GDM1 (cell line): ENCODE data around the gene C14orf132.

Experiments
- DNase-seq: peaks from one replicate; lab custom pipeline; 2025; lab: John Stamatoyannopoulos, UW

C14orf132 gene

GRCh38 chr14:96082420-96083300 is 43.5 kb downstream of the C14orf132 start:
- DNase-seq, result no peak

- no peak for DNase-seq
Observed at GRCh38 chr14:96083667-96084320, 44.6 kb downstream of the C14orf132 start.

- DNase-seq, result no peak
Observed at GRCh38 chr14:96084796-96085195, 45.6 kb downstream of the C14orf132 start.

- DNase-seq, result no peak
Observed at GRCh38 chr14:96085369-96085768, 46.2 kb downstream of the C14orf132 start.

GRCh38 chr14:96086032-96086431 is 46.9 kb downstream of the C14orf132 start:
- no peak for DNase-seq

GRCh38 chr14:96086574-96087077 is 47.5 kb downstream of the C14orf132 start:
- DNase-seq, result no peak

GRCh38 chr14:96088074-96088473 is 48.9 kb downstream of the C14orf132 start:
- DNase-seq, result no peak

- no peak for DNase-seq
Observed at GRCh38 chr14:96088481-96088880, 49.3 kb downstream of the C14orf132 start.

- no peak for DNase-seq
Observed at GRCh38 chr14:96088911-96089310, 49.7 kb downstream of the C14orf132 start.

GRCh38 chr14:96089401-96089800 is 50.2 kb downstream of the C14orf132 start:
- no peak for DNase-seq

- DNase-seq, result no peak
Observed at GRCh38 chr14:96090441-96091148, 51.4 kb downstream of the C14orf132 start.

GRCh38 chr14:96091149-96091693 is 52.1 kb downstream of the C14orf132 start:
- DNase-seq, result no peak

- no peak for DNase-seq
Observed at GRCh38 chr14:96091941-96092411, 52.8 kb downstream of the C14orf132 start.

GRCh38 chr14:96092936-96093335 is 53.8 kb downstream of the C14orf132 start:
- no peak for DNase-seq

- DNase-seq, result no peak
Observed at GRCh38 chr14:96094211-96094610, 55.0 kb downstream of the C14orf132 start.

GRCh38 chr14:96094656-96095055 is 55.5 kb downstream of the C14orf132 start:
- DNase-seq, result no peak

- no peak for DNase-seq
Observed at GRCh38 chr14:96095058-96095457, 55.9 kb downstream of the C14orf132 start.

GRCh38 chr14:96095581-96096476 is 56.7 kb downstream of the C14orf132 start:
- no peak for DNase-seq

GRCh38 chr14:96096639-96097610 is 57.8 kb downstream of the C14orf132 start:
- DNase-seq, result no peak

- no peak for DNase-seq
Observed at GRCh38 chr14:96097752-96098151, 58.6 kb downstream of the C14orf132 start.
